Ecto neural progenitor cell (in vitro differentiated cells): ENCODE results near the gene ICAM5.
A peak's percentile ranks its signal among the peaks of the same experiment; 100 is the strongest.
"Not testable (repeated sequence)": the region's sequence is repeated elsewhere in the genome, so short reads cannot be mapped to it uniquely, and the experiment has no call there.

Experiments
- DNase-seq: peaks from one replicate; pipeline ENCODE4 v3.0.0-alpha.2; 2018; ENCODE audit warnings: low spot score

Gene ICAM5

DNA sequence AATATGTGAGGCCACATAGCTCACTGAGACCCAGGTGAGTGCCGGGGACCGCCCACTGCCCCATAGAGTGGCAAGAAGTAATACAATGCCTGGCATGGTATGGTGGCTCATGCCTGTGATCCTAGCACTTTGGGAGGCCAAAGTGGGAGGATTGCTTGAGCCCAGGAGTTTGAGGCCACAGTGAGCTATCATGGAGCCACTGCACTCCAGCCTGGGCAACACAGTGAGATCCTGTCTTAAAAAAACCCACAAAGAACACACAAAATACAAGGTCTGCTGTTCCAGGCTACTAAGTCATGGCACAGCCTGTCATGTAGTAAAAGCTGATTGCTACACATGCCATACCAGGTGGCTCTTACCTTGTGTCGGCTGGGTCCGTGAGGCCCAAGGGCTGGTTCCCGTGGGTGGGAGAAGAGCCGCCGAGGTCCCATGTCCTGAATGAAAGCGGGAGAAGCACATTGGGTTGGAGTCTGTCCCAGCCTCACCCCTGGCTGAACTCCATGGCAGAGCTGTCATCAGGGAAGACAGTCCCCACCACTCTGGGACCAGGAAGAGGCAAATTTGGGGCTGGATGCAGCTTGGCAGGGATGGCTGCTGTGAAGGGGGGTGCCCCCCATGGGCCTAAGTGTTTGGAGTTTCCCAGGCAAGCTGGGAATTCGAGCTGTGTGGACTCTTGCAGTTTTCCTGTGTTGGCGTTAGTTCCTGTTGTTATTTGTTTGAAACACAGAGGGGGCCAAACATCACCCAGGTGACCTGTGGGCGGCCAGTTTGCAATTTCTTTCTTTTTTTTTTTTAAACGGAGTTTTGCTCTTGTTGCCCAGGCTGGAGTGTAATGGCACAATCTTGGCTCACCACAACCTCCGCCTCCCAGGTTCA lies 29.3 kb downstream of the ICAM5 start:
- DNase-seq, result no peak

DNA sequence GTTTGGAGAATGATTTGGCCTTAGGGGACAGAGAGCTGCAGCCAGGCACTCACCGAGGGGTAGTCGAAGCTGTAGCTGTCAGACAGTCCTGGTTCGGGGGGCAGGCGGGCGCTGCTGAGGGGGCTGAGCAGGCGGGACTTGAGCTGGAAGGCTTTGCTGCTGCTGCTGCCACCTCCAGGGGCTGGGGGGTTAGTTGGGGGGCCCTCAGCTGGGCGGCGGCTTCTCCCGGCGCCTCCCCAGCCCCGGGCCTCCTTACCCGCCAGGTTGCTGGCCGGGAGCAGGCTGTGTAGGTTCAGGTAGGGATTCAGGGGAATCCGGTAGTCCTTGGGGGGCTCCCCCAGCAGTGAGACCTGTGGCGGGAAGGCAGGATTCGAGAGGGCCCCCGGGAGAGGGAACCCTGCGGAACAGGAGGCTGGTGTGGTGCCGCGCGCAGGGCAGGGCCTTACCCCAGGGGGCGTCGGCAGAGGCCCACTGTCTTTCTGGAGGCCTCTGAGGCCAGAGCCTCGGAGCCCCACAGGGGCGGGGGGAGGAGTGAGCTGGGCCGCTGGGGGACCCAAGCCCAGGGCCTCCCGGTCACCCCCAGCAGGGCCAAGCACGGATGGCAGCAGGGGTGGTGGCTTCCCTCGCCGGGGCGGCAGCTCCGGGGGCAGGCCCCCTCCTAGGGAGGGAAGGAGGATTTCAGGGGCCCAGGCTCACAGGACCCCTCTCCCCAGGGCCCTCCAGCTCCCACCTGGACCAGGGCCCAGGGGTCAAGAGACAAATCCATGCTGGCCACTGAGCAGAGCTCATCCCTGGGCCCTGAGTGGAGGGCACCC lies 31.1 kb downstream of the ICAM5 start:
- no peak for DNase-seq

- DNase-seq, result no peak
Measured at GRCh38 chr19:10321417-10321797, 31.7 kb downstream of the ICAM5 start.

GRCh38 chr19:10321874-10322835 lies 32.4 kb downstream of the ICAM5 start:
- DNase-seq, result no peak

- no peak for DNase-seq
Measured at GRCh38 chr19:10325732-10326131, 36.0 kb downstream of the ICAM5 start.

DNA sequence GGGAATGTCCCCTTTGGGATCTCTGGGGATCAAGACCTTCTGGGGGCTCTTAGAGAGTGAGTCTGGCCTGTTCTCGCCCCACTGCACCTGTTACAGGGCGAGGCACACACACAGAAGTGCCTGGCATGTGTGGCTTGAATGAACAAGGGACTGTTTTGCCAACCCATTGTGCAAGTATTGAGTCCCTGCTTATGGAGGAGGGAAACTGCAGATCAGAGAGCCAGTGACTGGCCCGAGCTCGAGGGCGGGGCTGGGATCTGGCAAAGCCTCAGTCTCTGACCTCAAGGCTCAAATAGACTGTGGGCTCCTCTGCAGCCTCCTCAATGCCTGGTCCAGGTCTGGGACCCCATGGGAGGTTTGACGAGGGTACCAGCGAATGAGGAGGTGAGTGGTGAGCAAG lies 38.0 kb downstream of the ICAM5 start:
- no peak for DNase-seq

DNA sequence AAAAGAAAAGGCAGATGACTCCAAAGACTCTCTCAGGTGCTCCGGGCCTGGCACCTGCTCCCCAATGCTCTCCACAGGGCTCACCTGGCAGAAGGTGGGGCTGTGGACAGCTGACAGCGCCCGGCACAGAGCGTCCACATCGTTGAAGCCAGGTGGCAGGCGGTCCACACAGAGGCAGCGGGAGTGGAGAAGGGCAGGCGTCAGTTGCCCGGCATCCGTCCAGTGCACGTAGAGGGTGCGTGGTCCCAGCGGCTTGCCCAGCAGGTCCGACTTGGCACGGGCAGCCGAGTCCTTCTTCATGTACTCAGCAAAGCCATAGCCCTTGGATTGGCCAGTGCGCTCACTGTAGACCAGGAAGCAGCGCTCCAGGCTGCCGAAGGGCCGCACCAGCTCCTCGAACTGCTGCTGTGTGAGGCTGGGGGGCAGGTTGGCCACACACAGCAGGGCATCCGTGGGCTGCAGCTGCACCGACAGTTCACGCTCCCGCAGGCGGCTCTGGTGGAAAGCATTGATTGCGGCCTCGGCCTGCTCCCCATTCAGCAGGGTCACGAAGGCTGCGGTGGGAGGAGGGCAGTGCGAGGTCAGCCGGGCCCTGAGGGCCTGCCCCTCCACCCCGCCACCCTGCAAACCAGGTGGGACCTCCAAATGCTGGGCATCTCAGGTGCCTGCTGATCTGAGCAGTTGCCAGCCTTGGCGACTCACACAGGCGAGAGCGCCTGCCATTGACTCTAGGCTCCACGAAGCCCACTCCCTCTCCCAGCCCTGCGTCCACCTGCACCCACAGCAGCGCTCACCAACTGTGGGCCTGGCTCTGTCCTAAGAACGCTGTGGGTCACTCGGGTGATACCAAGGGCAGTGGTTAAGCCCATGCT lies 39.0 kb downstream of the ICAM5 start:
- no peak for DNase-seq

DNA sequence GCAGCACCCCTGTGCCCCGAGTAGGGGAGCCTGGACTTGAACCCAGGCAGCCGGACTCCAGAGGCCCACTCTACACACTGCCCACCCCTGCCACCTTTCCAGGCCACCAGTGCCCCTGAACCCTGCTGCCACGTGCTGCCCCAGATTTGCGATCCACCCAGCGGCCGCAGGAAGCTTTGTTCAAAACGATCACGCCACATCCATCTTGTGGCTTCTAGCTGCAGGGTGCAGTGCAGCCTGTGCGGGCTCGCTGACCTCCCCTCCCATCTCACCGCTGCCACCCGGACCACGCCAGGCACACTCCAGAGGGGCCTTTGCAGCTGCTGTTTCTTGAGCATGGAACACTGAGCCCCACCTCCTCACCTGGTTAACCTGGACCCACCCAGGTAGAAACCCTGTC lies 39.8 kb downstream of the ICAM5 start:
- no peak for DNase-seq

DNA sequence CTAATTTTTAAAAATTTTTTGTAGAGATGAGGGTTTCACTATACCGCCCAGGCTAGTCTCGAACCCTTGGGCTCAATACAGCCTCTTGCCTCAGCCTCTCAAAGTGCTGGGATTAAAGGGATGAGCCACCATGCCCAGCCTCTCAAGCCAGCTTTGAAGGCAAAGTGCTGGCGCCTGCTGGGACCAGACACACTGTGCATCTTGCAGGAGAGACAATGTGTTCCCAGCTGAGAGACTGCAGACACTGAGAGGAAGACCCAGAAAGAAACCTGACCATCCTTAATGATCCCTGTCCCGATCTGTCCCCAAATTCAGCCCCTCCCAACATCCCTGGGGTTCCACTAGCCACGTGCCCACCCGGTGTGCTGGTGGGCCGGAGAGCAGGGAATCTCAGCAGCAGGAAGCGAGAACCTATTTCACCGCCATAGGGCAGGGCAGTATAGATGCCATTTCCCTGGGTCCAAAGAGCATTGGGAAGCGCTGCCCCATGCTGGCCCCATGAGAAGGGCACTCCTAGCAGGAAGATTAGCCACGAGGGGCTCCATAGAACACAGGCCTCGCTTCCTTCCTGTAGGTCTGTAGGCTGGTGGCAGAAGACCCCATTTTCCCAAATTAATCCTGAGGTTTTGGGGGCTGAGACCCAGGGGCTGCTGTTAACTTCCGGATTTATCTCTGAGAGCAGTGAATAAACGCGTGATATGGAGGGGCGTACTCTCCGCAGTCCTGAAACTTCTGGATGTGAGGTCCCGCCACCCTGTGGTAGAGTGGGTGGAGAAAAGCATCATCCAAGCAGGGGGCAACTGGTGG lies 42.6 kb downstream of the ICAM5 start:
- no peak for DNase-seq

DNA sequence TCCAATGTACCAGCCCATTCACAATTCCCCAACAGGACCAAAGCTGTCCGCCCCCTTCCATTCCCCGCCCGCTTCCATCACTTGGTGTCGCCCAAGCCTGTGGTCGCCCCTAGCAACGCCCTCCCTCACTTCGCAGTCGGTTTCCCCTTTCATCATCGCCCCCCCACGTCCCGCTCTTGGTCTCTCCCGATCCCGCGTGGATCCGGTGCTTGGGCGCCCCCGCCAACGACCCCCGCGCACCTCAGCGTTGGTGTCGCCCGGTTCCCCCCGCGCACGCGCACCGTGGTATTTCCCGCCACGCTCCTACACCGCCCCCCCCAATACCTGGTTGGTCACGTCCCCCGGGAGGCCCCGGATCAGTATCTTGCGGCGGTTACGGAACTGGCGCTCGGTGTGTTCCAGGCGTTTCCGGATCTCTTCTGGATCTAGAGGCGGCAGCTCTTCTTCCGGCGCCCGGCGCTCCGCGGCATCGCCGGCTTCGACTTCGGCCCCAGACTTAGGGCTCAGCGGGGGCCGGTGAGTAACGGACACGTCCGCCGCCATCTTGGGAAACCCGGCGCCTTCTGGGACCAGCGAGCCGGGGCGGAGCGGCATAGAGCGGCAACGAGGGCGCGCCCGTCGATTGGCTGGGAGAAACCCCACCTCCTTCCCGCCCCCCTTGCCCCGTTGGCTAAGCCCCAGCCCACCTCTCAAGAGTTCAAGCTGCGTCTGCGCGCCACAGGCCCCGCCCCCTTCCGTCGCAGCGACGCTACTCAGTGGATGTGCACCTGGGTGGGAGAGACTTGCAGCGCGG lies 43.4 kb downstream of the ICAM5 start, which contains the start of gene RAVER1:
Gene RAVER1 (minus strand): TSS at position 565 of the 793 bp plus-strand sequence. CDS start 22 bp downstream, at position 543.
- peak; percentile 98 for DNase-seq

GRCh38 chr19:10333758-10334587 lies 44.2 kb downstream of the ICAM5 start:
- peak; percentile 53 for DNase-seq

DNA sequence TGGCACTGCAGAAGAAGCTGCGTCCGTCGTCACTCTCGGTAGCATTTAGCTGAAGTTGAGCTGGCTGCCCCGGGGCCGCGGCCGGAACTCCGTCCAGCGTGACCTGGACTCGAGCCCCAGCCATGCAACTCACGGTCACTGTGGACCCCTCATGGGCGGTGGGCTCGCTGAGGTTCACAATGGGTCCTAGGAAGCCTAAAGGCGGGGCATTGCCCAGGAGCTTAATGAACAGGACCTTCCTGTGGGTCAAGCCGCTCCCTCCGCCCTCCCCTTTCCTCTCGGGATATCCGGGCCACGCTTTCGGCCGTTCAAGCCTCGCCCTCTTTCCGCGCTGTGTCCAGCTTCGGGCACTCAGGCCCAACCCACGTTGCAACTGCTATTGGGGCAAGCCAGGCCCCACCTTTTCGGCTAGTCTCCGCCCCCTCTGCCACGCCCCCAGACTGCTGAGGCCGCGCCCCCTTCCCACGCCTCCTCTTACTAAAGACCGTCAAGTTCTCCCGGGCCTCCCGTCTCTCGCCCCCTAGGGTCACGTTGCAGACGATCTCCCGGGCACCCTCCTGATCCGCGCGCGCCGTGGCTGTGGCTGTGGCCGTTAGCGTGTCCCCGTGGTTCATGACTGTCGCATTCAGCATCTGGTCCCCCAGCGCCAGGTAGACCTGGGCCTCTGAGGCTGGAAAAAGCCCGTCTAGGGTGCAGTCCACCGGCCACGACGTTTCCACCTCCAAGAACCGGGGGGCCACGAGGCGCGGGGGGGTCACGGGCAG lies 45.0 kb downstream of the ICAM5 start:
- peak; percentile 95 for DNase-seq

DNA sequence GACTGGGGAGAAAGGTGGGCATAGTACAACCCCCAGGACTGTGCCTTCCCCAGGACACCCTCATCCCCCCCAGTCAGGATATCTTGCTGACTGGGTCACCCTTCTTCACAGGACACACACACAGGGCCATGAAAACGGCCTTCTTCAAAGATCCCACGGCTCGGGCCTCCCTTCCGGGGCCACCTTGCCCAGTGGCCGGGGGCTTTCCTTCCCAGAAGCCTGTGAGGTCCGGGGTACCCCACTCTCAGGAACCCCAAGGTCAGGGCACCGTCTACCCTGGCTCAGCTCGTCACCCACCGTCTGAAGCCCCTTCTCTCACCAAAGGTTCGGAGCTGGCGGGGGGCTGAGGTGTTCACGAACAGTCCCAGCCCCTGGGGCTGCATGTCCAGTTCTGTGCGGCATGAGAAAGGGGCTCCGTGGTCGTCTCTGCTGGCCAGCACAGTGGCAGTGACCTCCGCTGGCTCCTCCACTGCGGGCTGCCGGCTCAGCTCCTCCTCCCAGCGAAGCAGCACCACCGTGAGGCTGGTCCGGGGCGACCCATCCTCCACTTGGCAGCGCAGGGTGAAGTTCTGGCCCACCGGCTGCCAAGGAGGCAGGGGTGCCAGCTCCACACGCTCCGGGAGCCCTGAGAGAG lies 45.7 kb downstream of the ICAM5 start:
- no peak for DNase-seq

DNA sequence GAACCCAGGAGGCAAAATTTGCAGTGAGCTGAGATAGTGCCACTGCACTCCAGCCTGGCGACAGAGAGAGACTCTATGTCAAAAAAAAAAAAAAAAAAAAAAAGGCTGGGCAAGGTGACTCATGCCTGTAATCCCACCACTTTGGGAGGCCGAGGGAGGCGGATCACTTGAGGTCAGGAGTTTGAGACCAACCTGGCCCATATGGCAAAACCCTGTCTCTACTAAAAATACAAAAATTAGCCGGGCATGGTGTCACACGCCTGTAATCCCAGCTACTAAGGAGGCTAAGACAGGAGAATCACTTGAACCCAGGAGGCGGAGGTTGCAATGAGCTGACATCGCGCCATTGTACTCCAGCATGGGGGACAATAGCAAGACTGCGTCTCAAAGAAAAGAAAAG lies 47.0 kb downstream of the ICAM5 start:
- DNase-seq, result not testable (repeated sequence)

- no peak for DNase-seq
Measured at GRCh38 chr19:10338940-10339339, 49.2 kb downstream of the ICAM5 start.

- no peak for DNase-seq
Measured at GRCh38 chr19:10339380-10339960, 49.7 kb downstream of the ICAM5 start, which contains the start of gene ICAM3. Gene ICAM3 (minus strand): TSS chr19:10339624. CDS start chr19:10339614, 10 bp downstream.

GRCh38 chr19:10339977-10340376 lies 50.2 kb downstream of the ICAM5 start:
- no peak for DNase-seq
